T-helper 2 cell treated with Interferon-gamma antibody and Interleukin-4, amounts not matched to agents 5 μg/mL and 100 μg/mL, for 36 hours (primary cell): Measurements from ENCODE around the gene KCTD20.
"Not testable (repeated sequence)": the region's sequence is repeated elsewhere in the genome, so short reads cannot be mapped to it uniquely, and the experiment has no call there.

Experiments used
- DNase-seq: peaks from one replicate; pipeline ENCODE4 v3.0.0; 2021; ENCODE audit warnings: low spot score
- H3K27ac Mint-ChIP-seq: one replicate; pipeline ENCODE4 v1.8.0; 2021; ENCODE audit warnings: mild to moderate bottlenecking, mixed read lengths
- H3K27me3 Mint-ChIP-seq: one replicate; pipeline ENCODE4 v1.8.0; 2021; ENCODE audit warnings: low read depth, mixed read lengths
- H3K36me3 Mint-ChIP-seq: one replicate; pipeline ENCODE4 v1.8.0; 2021; ENCODE audit warnings: low read depth, mixed read lengths
- H3K4me1 Mint-ChIP-seq: one replicate; pipeline ENCODE4 v1.8.0; 2021; ENCODE audit warnings: low read depth, mixed read lengths
- H3K4me3 Mint-ChIP-seq: one replicate; pipeline ENCODE4 v1.8.0; 2022; ENCODE audit warnings: mild to moderate bottlenecking, moderate library complexity, mixed read lengths
- H3K9me3 Mint-ChIP-seq: one replicate; pipeline ENCODE4 v1.8.0; 2021; ENCODE audit warnings: mixed read lengths

Gene KCTD20

DNA sequence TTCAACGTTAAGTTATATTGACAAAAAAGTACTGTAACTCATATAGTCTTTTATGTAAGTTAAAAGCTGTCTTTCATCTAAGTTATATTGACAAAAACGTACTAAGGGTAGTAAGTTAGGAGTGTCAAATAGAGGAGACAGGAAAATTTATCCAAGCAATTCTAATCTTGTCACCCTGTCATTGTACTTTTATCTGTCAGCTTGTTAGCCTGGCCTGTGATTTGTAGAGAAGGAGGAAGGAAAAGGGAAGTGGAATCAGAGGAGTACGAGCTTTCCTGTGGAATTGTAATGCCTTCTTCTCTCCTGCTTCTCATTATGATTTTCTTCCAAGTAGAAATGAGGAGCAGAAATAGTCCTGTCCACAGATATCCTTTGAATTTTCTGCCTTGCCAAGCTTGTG lies 18.8 kb downstream of the KCTD20 start:
- no peaks in the 10 kb centered on the region for H3K27me3 Mint-ChIP-seq
- no peak overlapping the region for H3K27ac Mint-ChIP-seq
- H3K36me3 Mint-ChIP-seq = peaks cover 16% of the 10 kb centered on the region
- H3K4me3 Mint-ChIP-seq = no peak overlapping the region
- no peaks in the 10 kb centered on the region for H3K9me3 Mint-ChIP-seq
- no peak for DNase-seq
- H3K4me1 Mint-ChIP-seq = peaks cover 8% of the 10 kb centered on the region

DNA sequence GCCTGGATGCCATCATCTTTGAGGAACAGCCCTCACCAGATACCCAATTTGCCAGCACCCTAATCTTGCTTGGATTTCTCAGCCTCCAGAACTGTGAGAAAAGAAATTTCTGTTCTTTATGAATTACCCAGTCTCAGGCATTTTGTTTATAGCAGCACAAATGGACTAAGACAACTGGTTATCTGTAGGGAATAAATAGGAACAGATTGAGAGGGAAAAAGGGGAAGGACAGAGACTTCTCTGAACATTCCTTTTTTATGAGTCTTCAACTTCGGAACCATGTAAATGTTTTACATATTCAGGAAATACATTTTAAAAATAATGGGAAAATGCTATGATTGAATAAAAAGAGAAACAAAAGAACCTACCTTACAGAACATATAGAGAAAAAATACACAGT lies 20.9 kb downstream of the KCTD20 start:
- Mint-ChIP-seq H3K9me3 (no peaks in the 10 kb centered on the region), H3K27me3 (no peaks in the 10 kb centered on the region), H3K4me3 (no peak overlapping the region), H3K4me1 (peaks cover 9% of the 10 kb centered on the region), H3K36me3 (peaks cover 21% of the 10 kb centered on the region), H3K27ac (no peak overlapping the region)
- DNase-seq = no peak

DNA sequence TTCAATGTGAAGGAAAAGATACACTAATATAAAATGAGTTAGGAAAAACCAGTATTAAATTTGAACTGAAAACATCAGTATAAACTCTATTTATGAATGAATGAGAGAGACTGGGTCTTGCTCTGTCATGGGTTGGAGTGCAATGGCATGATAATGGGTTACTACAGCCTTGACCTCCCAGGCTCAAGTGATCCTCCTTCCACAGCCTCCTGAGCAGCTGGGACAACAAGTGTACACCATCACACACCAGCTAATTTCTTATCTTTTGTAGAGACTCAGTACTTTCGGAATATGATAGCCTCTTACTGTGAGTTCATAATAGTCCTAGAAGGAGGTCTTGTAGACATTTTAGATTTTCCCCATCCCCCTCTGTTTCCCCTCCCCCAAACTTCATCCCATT lies 21.4 kb downstream of the KCTD20 start:
- Mint-ChIP-seq H3K4me1 (peaks cover 12% of the 10 kb centered on the region), H3K4me3 (no peak overlapping the region), H3K36me3 (peaks cover 21% of the 10 kb centered on the region), H3K9me3 (no peaks in the 10 kb centered on the region), H3K27ac (no peak overlapping the region), H3K27me3 (no peaks in the 10 kb centered on the region)
- DNase-seq = no peak

DNA sequence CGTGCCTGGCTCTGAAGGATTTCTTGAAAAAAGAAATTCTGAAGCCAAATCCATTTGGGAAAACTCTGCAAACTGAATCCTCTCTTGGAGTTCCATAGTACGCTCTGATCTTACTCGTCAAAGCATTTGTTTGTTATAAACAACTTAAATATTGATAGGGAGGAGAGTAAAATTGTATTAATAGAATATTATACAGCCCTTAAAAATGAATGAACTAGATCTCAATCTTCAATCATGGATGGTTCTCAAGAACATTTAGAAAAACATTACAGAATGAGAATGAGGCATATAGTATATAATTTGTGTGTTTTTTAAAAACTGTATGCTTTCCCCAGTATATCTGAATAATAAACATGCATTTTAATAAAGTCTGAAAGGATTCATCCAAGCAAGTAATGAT lies 24.8 kb downstream of the KCTD20 start:
- DNase-seq = no peak
- Mint-ChIP-seq H3K27ac (no peak overlapping the region), H3K4me3 (no peak overlapping the region)

DNA sequence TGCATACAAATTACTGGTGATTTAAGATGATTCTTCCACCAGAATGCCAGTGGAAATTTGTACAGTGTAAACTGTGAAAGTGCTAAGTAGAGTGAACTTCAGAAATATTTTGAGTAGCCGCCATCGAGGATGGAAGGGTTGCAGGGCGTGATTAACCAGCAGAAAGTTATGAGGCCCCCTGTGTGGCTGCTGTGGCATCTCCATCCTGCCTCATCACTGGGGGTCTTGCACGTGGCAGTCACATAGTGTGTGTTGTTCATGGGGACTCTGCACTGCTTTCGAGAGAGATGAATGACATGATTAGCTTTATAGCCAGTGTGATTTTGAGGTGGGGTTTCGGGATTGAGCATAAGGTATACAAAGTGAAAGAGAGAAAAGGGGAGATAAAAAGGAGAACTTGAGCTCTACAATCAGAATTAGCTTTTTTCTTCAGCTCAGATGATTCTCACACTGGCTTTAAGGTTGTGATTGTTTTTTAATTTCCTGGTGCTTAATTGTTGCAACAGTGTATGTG lies 26.4 kb downstream of the KCTD20 start:
- peaks cover 5% of the 10 kb centered on the region for H3K4me1 Mint-ChIP-seq
- no peaks in the 10 kb centered on the region for H3K27me3 Mint-ChIP-seq
- no peaks in the 10 kb centered on the region for H3K9me3 Mint-ChIP-seq
- DNase-seq = no peak
- H3K36me3 Mint-ChIP-seq = peaks cover 22% of the 10 kb centered on the region
- H3K27ac Mint-ChIP-seq = peak overlapping the region; percentile 50
- H3K4me3 Mint-ChIP-seq = no peak overlapping the region

More for the DNA sequence above, 24.8 kb downstream of the KCTD20 start:
- H3K27me3 Mint-ChIP-seq = no peaks in the 10 kb centered on the region
- no peaks in the 10 kb centered on the region for H3K9me3 Mint-ChIP-seq
- peaks cover 24% of the 10 kb centered on the region for H3K36me3 Mint-ChIP-seq
- peaks cover 6% of the 10 kb centered on the region for H3K4me1 Mint-ChIP-seq

DNA sequence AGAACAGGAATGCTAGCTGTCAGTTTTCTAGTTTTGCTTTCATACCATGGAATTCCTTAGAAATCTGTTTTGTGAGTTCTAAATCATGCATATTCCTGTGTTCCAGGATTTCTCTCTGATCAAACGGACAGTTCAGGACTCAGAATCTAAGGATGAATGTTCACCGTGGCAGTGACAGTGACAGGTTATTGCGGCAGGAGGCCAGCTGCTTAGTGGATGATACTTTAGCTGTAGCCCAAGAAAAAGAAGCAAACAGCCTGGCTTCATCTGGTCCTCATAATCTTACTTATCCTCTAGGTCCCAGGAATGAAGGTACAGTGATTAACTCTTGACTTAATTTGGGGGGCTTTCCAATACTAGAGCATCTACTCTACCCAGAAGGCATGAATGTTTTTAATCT lies 27.1 kb downstream of the KCTD20 start:
- peaks cover 5% of the 10 kb centered on the region for H3K4me1 Mint-ChIP-seq
- DNase-seq = no peak
- no peak overlapping the region for H3K27ac Mint-ChIP-seq
- H3K9me3 Mint-ChIP-seq = no peaks in the 10 kb centered on the region
- no peaks in the 10 kb centered on the region for H3K27me3 Mint-ChIP-seq
- H3K4me3 Mint-ChIP-seq = no peak overlapping the region
- peaks cover 23% of the 10 kb centered on the region for H3K36me3 Mint-ChIP-seq

DNA sequence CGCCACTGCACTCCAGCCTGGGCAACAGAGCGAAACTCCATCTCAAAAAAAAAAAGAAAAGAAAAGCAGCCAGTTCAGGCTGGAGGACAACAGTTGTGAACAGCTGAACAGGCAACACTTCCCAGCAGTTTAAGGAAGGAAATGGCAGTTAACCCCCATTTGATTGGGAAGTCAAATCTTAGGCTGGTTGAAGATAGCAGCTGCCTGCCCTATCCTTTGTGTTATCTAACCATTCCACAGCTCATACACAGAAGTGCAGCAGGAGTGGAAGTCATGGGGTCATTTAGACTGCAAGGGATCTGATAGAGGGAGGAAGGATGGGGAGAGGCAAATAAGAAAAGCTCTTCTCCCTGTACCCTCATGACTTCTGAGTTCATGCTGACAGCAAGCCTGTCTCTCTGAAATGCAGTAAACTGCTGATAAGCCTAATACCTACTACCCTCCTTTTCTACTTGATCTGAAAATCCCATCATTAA lies 35.3 kb downstream of the KCTD20 start:
- H3K27me3 Mint-ChIP-seq = no peaks in the 10 kb centered on the region
- no peak overlapping the region for H3K27ac Mint-ChIP-seq
- H3K36me3 Mint-ChIP-seq = peaks cover 43% of the 10 kb centered on the region
- no peak overlapping the region for H3K4me3 Mint-ChIP-seq
- H3K4me1 Mint-ChIP-seq = peaks cover 5% of the 10 kb centered on the region
- no peak for DNase-seq
- no peaks in the 10 kb centered on the region for H3K9me3 Mint-ChIP-seq

DNA sequence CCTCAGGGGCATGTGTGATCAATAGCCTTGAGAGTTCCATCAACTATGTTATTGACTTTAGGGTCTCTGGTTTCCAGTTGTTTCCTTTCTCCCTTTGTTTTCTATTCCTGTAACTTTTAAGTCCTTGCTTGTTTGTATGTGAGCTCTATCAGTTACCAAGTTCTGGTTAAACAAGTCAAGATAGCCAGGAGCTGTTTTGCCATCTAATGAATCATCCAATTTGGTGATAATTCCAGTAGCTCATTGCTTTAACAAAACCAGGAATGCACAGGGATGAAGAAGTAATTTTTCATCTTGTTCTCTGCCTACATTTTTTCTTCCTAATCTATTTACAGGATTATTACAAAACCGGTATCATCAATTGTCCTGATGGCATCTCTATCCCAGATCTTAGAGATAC lies 36.5 kb downstream of the KCTD20 start:
- DNase-seq = no peak
- Mint-ChIP-seq H3K4me1 (peaks cover 5% of the 10 kb centered on the region), H3K36me3 (peaks cover 46% of the 10 kb centered on the region), H3K9me3 (no peaks in the 10 kb centered on the region), H3K27me3 (no peaks in the 10 kb centered on the region), H3K27ac (no peak overlapping the region), H3K4me3 (no peak overlapping the region)

DNA sequence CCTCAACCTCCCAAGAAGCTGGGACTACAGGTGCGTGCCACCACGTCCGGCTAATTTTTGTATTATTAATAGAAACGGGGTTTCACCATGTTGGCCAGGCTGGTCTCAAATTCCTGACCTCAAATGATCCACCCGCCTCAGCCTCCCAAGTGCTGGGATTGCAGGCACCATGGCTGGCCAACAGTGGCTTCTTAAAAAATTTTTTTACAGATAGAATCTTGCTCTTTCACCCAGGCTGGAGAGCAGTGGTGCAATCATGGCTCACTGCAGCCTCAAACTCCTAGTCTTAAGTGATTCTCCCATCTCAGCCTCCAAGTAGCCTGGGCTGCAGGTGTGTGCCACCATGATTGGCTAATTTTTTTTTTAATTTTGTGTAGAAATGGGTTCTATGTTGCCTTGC lies 40.5 kb downstream of the KCTD20 start:
- peaks cover 65% of the 10 kb centered on the region for H3K36me3 Mint-ChIP-seq
- not testable (repeated sequence) for H3K4me1 Mint-ChIP-seq, DNase-seq, H3K4me3 Mint-ChIP-seq, H3K27me3 Mint-ChIP-seq, H3K27ac Mint-ChIP-seq, H3K9me3 Mint-ChIP-seq

DNA sequence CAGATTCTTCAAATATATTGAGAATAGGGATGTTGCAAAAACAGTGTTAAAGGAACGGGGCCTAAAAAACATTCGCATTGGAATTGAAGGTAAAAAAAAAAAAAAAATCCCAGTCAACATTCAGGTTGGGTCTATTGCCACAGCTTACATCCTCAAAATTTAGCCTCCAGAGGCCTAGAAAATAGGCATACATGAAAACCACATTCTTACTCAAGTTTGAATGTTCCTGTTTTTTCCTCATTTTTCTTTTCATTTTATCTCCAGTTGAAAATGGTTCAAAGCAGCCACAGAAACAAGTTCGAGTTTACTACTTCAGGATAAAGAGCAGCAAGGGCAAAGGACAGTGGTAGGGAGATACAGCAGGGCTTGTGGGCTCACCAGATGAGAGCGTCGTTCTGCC lies 41.9 kb downstream of the KCTD20 start:
- Mint-ChIP-seq H3K9me3 (no peaks in the 10 kb centered on the region), H3K4me1 (no peaks in the 10 kb centered on the region), H3K36me3 (peaks cover 71% of the 10 kb centered on the region), H3K4me3 (no peak overlapping the region), H3K27me3 (no peaks in the 10 kb centered on the region), H3K27ac (no peak overlapping the region)
- DNase-seq = no peak

DNA sequence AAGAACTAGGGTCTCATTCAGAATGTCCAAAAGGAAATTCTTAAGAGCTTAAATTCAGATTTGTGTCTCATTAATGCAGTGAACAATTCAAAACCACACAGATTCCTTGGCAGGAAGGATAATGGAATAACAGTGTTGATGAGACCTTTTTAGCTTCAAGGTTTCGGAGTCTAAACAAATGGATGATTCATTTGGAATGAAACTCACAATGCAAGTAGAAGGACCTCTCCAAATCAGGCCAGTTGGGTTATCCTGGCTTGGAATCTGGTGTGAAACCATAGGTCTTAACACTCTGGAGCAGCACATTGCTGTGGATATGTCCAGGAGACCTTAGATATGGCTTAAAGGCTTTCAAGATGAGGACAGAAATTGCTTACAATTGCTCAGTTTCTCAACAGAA lies 44.9 kb downstream of the KCTD20 start:
- no peaks in the 10 kb centered on the region for H3K27me3 Mint-ChIP-seq
- no peak overlapping the region for H3K27ac Mint-ChIP-seq
- DNase-seq = no peak
- H3K36me3 Mint-ChIP-seq = peaks cover 68% of the 10 kb centered on the region
- no peaks in the 10 kb centered on the region for H3K9me3 Mint-ChIP-seq
- no peak overlapping the region for H3K4me3 Mint-ChIP-seq
- H3K4me1 Mint-ChIP-seq = no peaks in the 10 kb centered on the region

DNA sequence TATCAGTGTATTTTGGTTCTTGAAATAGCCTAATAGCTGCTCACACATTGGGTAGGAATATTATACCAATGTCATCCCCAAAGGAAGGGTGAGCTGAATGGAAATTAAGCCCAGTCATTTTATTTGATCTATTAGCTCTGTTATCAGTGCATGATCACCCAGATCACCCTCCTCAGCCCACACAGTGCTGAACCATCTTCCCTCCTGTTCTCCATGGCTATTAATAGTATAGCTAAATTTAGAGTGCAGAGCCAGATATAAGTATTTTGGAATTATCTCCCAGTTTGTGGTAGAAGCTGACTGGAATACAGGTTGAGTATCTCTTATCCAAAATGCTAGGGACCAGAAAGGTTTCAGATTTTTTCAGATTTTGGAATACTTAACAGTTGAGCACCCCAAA lies 45.4 kb downstream of the KCTD20 start:
- H3K36me3 Mint-ChIP-seq = peaks cover 70% of the 10 kb centered on the region

DNA sequence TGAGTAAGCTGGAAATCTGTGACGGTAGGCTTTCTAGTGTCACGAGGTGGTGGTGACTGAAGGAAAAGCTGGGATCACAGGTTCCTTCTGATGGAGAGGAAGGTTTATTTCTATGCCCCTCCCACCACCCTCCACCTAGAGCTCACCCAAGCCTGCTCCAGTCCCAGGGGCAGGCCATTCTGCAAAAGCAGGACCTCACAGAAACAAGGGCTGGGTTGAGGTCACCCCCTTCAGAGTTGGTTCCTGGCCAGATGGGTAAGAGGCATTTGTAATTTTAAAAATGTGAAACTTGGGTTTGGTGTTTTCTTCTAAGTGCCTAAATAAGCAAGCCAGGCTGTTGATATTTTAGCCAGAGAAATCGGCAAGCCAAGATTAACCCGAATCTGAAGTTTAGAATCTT lies 46.6 kb downstream of the KCTD20 start:
- Mint-ChIP-seq H3K4me3 (no peak overlapping the region), H3K4me1 (peaks cover 8% of the 10 kb centered on the region), H3K27ac (no peak overlapping the region), H3K36me3 (peaks cover 73% of the 10 kb centered on the region), H3K9me3 (no peaks in the 10 kb centered on the region), H3K27me3 (no peaks in the 10 kb centered on the region)
- no peak for DNase-seq

More for the DNA sequence above, 45.4 kb downstream of the KCTD20 start:
- H3K27me3 Mint-ChIP-seq = no peaks in the 10 kb centered on the region
- no peak for DNase-seq
- H3K4me1 Mint-ChIP-seq = peaks cover under 1% of the 10 kb centered on the region
- H3K9me3 Mint-ChIP-seq = no peaks in the 10 kb centered on the region
- H3K4me3 Mint-ChIP-seq = no peak overlapping the region
- no peak overlapping the region for H3K27ac Mint-ChIP-seq

DNA sequence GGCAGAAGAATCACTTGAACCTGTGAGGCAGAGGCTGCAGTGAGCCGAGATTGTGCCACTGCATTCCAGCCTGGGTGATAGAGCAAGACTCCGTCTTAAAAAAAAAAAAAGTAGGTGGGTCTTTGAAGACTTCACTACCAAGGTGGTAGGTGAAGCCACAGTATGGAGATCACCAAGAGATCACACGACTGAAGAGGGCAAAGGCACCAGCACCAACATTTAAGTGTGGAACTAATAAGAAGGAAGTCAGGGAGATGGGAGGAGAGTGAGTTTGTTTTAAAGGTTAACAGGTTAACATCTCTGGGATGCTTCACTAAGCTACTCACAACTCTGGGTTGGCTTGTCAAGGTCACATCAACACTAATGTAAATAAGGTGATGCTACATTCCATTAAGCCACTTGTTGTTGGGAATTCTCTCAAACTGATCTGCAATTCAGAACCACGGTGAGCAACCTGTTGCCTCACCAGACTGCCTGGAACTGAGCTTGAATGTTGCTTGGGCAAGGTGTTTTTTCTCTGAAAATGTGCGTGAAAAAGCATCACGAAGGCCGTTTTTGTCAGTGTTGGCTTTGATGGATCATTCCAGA lies 48.7 kb downstream of the KCTD20 start:
- H3K4me1 Mint-ChIP-seq = peaks cover 9% of the 10 kb centered on the region
- no peak for DNase-seq
- no peak overlapping the region for H3K4me3 Mint-ChIP-seq
- peak overlapping the region; percentile 41 for H3K27ac Mint-ChIP-seq
- no peaks in the 10 kb centered on the region for H3K9me3 Mint-ChIP-seq
- H3K27me3 Mint-ChIP-seq = no peaks in the 10 kb centered on the region
- peaks cover 74% of the 10 kb centered on the region for H3K36me3 Mint-ChIP-seq

DNA sequence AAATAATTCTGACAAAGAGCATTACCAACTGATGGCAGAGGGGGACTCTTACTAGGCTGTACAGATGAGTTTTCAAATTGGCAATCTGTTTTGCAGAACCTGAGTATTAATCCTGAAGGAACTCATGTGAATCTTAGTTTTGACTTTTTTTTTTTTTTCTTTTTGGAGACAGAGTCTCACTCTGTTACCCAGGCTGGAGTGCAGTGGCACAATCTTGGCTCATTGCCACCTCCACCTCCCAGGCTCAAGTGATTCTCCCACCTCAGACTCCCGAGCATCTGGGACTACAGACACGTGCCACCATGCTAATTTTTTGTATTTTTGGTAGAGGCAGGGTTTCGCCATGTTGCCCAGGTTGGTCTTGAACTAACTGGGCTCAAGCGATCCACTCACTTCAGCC lies 49.3 kb downstream of the KCTD20 start:
- no peak for DNase-seq
- H3K27me3 Mint-ChIP-seq = no peaks in the 10 kb centered on the region
- H3K9me3 Mint-ChIP-seq = no peaks in the 10 kb centered on the region
- peaks cover 74% of the 10 kb centered on the region for H3K36me3 Mint-ChIP-seq
- peak overlapping the region; percentile 41 for H3K27ac Mint-ChIP-seq
- peaks cover 9% of the 10 kb centered on the region for H3K4me1 Mint-ChIP-seq
- H3K4me3 Mint-ChIP-seq = no peak overlapping the region
